HepG2 (cell line): Measurements from ENCODE around the gene FUT6. TPM values are rescaled to one million over a fixed set of nuclear protein-coding genes. Genes with fewer than 3 reads are reported as not detected.

Source experiments
- ATAC-seq: fragments of 200-7000 bp; cut with Tn5 transposase; 3 replicates; pipeline ENCODE4 v1.9.1; 2020; ENCODE audit warnings: mild to moderate bottlenecking, moderate library complexity
- BruUV-seq: library from RNA; stranded (reverse); fragments of 400-500 nt; replicated peaks from 2 replicates; lab custom pipeline; 2021; lab: Mats Ljungman, UMichigan
- CTCF ChIA-PET: fragments of 300-600 bp; formaldehyde crosslinking; extraction: SDS; loops from one replicate; lab custom pipeline; 2021; ENCODE audit warnings: low total read pairs, inconsistent platforms, low intra/inter-chr PET ratio; lab: Yijun Ruan, JAX
- POLR2A ChIA-PET: fragments of 350-600 bp; sonication (Branson Sonifier 250); formaldehyde crosslinking; loops from one replicate; lab custom pipeline; 2020; ENCODE audit warnings: antibody characterized with exemption, inconsistent platforms; lab: Yijun Ruan, JAX
- DNase-seq: peaks from one replicate; pipeline ENCODE4 v3.0.0-alpha.2; 2015; ENCODE audit warnings: low spot score
- FAIRE-seq: peaks from 3 replicates; lab custom pipeline; 2011; peaks lifted over from hg19 to GRCh38; lab: Jason Lieb, UNC
- H2AFZ ChIP-seq: one replicate; pipeline ENCODE4 v1.6.1; 2011; ENCODE audit warnings: low read length, inconsistent platforms
- H3K27ac ChIP-seq: fragments of 300-600 bp; 3 replicates; pipeline ENCODE4 v1.8.0; 2011; ENCODE audit warnings: mixed run types, mild to moderate bottlenecking, mixed read lengths, low read length, inconsistent platforms; ENCODE audit not compliant: insufficient read depth; ENCODE audit errors: extremely low read length
- H3K27me3 ChIP-seq, 2 experiments: fragments of 200-600 bp in 1 of 2; 2 replicates in 1 of 2; 3 replicates in 1 of 2; pipeline versions ENCODE4 v1.6.0 to v1.8.0; 2011; ENCODE audit warnings: low read length in 2 of 2, mild to moderate bottlenecking in 2 of 2, moderate library complexity in 2 of 2, inconsistent platforms in 1 of 2; ENCODE audit not compliant: insufficient read depth in 2 of 2, control insufficient read depth in 1 of 2
- H3K36me3 ChIP-seq, 2 experiments: fragments of 200-600 bp in 1 of 2; replicated peaks in 1 of 2; 2 replicates in 1 of 2; 3 replicates in 1 of 2; pipeline versions ENCODE4 v1.5.1 to v1.8.0; 2011; ENCODE audit warnings: low read length in 2 of 2, inconsistent platforms in 1 of 2; ENCODE audit not compliant: insufficient read depth in 2 of 2, control insufficient read depth in 1 of 2
- H3K4me1 ChIP-seq: 2 replicates; pipeline ENCODE4 v1.5.1; 2012; ENCODE audit warnings: low read length, inconsistent platforms; ENCODE audit not compliant: insufficient read depth
- H3K4me2 ChIP-seq: 2 replicates; pipeline ENCODE4 v1.6.0; 2011; ENCODE audit warnings: low read depth, low read length, inconsistent platforms
- H3K4me3 ChIP-seq, 3 experiments: fragments of 200-600 bp in 1 of 3; sonication (generic), shearing (Covaris generic) in 1 of 3; replicated peaks in 1 of 3; 2 replicates each; pipeline ENCODE4 v1.5.1; 2011 to 2016; ENCODE audit warnings: low read length in 3 of 3, inconsistent platforms in 2 of 3, low read depth in 2 of 3, mild to moderate bottlenecking in 2 of 3, control low read depth in 1 of 3, mixed read lengths in 1 of 3; ENCODE audit not compliant: insufficient read depth in 1 of 3
- H3K79me2 ChIP-seq: one replicate; pipeline ENCODE4 v1.6.1; 2011; ENCODE audit warnings: low read length, inconsistent platforms; ENCODE audit not compliant: insufficient read depth
- H3K9ac ChIP-seq: 2 replicates; pipeline ENCODE4 v1.6.0; 2011; ENCODE audit warnings: mild to moderate bottlenecking, low read depth, low read length, inconsistent platforms; ENCODE audit not compliant: insufficient read depth
- H3K9me3 ChIP-seq: 2 replicates; pipeline ENCODE4 v1.5.1; 2012; ENCODE audit warnings: mild to moderate bottlenecking, low read length
- H4K20me1 ChIP-seq: 2 replicates; pipeline ENCODE4 v1.6.0; 2011; ENCODE audit warnings: inconsistent platforms, mild to moderate bottlenecking, low read length, moderate library complexity; ENCODE audit not compliant: insufficient read depth
- DPF2 ChIP-seq: sonication (generic); formaldehyde crosslinking; IDR thresholded peaks from 2 replicates; pipeline ENCODE4 v1.4.0; 2020; ENCODE audit warnings: mild to moderate bottlenecking, low read depth, missing genetic modification reagents, borderline replicate concordance
- GABPB1 ChIP-seq: IDR thresholded peaks from 2 replicates; pipeline ENCODE4 v1.6.1; 2016; ENCODE audit warnings: mild to moderate bottlenecking, missing genetic modification reagents, moderate library complexity, missing compliant biosample characterization
- HMGA1 ChIP-seq: sonication (generic); formaldehyde crosslinking; conservative IDR thresholded peaks from 2 replicates; pipeline ENCODE4 v1.4.0; 2020; ENCODE audit warnings: missing genetic modification reagents
- KLF12 ChIP-seq: sonication (generic); formaldehyde crosslinking; IDR thresholded peaks from 2 replicates; pipeline ENCODE4 v1.4.0; 2020; ENCODE audit warnings: missing genetic modification reagents, borderline replicate concordance
- MEIS1 ChIP-seq: sonication (generic); formaldehyde crosslinking; IDR thresholded peaks from 2 replicates; pipeline ENCODE4 v1.9.0; 2021; ENCODE audit warnings: mild to moderate bottlenecking, missing genetic modification reagents, moderate library complexity, borderline replicate concordance
- RFXANK ChIP-seq: IDR thresholded peaks from 2 replicates; pipeline ENCODE4 v1.6.1; 2016
- SPEN ChIP-seq: sonication (generic); formaldehyde crosslinking; IDR thresholded peaks from 2 replicates; pipeline ENCODE4 v1.5.1; 2020; ENCODE audit warnings: low read depth, mild to moderate bottlenecking, missing genetic modification reagents
- YEATS4 ChIP-seq: sonication (generic); formaldehyde crosslinking; IDR thresholded peaks from 2 replicates; pipeline ENCODE4 v1.4.0; 2020; ENCODE audit warnings: missing genetic modification reagents, borderline replicate concordance
- ZKSCAN1 ChIP-seq: fragments of 150-350 bp; IDR thresholded peaks from 2 replicates; pipeline ENCODE4 v1.6.1; 2014; ENCODE audit warnings: low read length
- ZNF101 ChIP-seq: sonication (generic); formaldehyde crosslinking; IDR thresholded peaks from 2 replicates; pipeline ENCODE4 v1.4.0; 2020; ENCODE audit warnings: mild to moderate bottlenecking, low read depth, missing genetic modification reagents, borderline replicate concordance
- ZNF558 ChIP-seq: sonication (generic); formaldehyde crosslinking; IDR thresholded peaks from 2 replicates; pipeline ENCODE4 v1.9.0; 2022; ENCODE audit warnings: mild to moderate bottlenecking, missing genetic modification reagents, borderline replicate concordance
- ZNF891 ChIP-seq: sonication (generic); formaldehyde crosslinking; IDR thresholded peaks from 2 replicates; pipeline ENCODE4 v1.5.0; 2020; ENCODE audit warnings: mild to moderate bottlenecking, missing genetic modification reagents
- WGBS: methylation state at CpG from one replicate; pipeline ENCODE4 v1.1.6; 2017; ENCODE audit warnings: low lambda C conversion rate; 5-methylcytosine and 5-hydroxymethylcytosine counted together
- in situ Hi-C: cut with HindIII; loops from 2 replicates; pipeline ENCODE4 v1.10.0; 2017; ENCODE audit warnings: low pct_unique_long_range_greater_than_20kb; ENCODE audit not compliant: extremely low pct_ligation_motif_present
- intact Hi-C: fragments of 100-400 bp; cut with micrococcal nuclease; formaldehyde crosslinking; loops from one replicate; pipeline ENCODE4 v1.10.0; 2022; ENCODE audit not compliant: unreplicated experiment
- polyA plus RNA-seq, 8 experiments: library from polyadenylated mRNA; depleted of rRNA in 3 of 8; stranded (reverse) in 7 of 8; unstranded in 1 of 8; fragments of >200 nt; fragmentation: Illumina TruSeq in 4 of 8; extraction: Trizol in 4 of 8; gene quantifications; 2 replicates each; pipeline versions ENCODE4 v1.2.1 to v1.2.3, GENCODE V29; 2011 to 2016; ENCODE audit warnings: low read depth in 4 of 8, missing spikeins in 1 of 8, mixed read lengths in 1 of 8; ENCODE audit not compliant: insufficient read depth in 1 of 8
- total RNA-seq, 5 experiments: library from RNA; depleted of rRNA; stranded (reverse); fragments of >200 nt; fragmentation: Illumina TruSeq; extraction: Trizol; gene quantifications; 2 replicates each; pipeline ENCODE4 v1.2.3, GENCODE V29; 2016; ENCODE audit warnings: low read depth in 1 of 5
- TF ChIP-seq, protein P1 (sequence below): sonication (generic); formaldehyde crosslinking; IDR thresholded peaks from 2 replicates; pipeline ENCODE4 v1.5.0; 2020; ENCODE audit warnings: mild to moderate bottlenecking, missing genetic modification reagents, borderline replicate concordance
- TF ChIP-seq, protein P2 (sequence below): sonication (generic); formaldehyde crosslinking; IDR thresholded peaks from 2 replicates; pipeline ENCODE4 v1.4.0; 2020; ENCODE audit warnings: missing genetic modification reagents

FUT6 gene
- total and polyA plus RNA-seq, 2 of the 13 experiments (the other 11 are each of a cell fraction or from before 2014, with no cell fraction given): 8.2 to 27.7 TPM

DNA sequence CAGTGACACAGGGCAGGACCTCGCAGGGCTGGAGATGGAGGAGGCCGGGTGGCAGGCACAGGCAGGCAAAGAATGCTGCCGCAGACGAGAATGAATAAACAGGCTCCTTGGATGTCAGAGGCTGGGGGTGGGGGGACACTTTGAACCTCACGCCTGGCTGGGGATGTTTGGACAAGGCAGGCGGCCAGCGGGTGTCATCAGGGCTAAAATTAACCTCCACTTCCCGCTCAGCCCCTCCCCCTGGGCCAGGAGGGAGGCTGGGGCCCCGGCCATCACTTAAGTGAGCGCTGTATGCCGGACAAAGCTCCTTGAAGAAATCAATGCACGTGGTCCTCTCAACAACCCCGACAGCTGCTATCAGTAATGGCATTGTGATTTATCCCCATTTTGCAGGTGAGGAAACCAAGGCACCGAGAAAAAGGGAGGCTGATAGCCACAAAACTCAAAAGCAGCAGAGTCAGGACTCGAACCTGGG is 41.1 kb upstream of the FUT6 start (continued):
- peak; percentile 64; the same call in 1 of the 2 replicates for TF ChIP-seq DPF2 (CRISPR knock-in tag)
- TF ChIP-seq SPEN (CRISPR knock-in tag): peak; percentile 51; the same call in 1 of the 2 replicates
- TF ChIP-seq ZNF101 (CRISPR knock-in tag): no peak
- TF ChIP-seq GABPB1 (CRISPR knock-in tag): peak; percentile 44; the same call in 1 of the 2 replicates
- no peak for TF ChIP-seq RFXANK (CRISPR knock-in tag)
- no peak for TF ChIP-seq ZNF891
- TF ChIP-seq MEIS1: no peak; the same call in 1 of the 2 replicates
- TF ChIP-seq ZNF558: peak; percentile 65; the same call in 1 of the 2 replicates
- TF ChIP-seq, protein P1, sequence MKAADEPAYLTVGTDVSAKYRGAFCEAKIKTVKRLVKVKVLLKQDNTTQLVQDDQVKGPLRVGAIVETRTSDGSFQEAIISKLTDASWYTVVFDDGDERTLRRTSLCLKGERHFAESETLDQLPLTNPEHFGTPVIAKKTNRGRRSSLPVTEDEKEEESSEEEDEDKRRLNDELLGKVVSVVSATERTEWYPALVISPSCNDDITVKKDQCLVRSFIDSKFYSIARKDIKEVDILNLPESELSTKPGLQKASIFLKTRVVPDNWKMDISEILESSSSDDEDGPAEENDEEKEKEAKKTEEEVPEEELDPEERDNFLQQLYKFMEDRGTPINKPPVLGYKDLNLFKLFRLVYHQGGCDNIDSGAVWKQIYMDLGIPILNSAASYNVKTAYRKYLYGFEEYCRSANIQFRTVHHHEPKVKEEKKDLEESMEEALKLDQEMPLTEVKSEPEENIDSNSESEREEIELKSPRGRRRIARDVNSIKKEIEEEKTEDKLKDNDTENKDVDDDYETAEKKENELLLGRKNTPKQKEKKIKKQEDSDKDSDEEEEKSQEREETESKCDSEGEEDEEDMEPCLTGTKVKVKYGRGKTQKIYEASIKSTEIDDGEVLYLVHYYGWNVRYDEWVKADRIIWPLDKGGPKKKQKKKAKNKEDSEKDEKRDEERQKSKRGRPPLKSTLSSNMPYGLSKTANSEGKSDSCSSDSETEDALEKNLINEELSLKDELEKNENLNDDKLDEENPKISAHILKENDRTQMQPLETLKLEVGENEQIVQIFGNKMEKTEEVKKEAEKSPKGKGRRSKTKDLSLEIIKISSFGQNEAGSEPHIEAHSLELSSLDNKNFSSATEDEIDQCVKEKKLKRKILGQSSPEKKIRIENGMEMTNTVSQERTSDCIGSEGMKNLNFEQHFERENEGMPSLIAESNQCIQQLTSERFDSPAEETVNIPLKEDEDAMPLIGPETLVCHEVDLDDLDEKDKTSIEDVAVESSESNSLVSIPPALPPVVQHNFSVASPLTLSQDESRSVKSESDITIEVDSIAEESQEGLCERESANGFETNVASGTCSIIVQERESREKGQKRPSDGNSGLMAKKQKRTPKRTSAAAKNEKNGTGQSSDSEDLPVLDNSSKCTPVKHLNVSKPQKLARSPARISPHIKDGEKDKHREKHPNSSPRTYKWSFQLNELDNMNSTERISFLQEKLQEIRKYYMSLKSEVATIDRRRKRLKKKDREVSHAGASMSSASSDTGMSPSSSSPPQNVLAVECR: peak; percentile 66; the same call in 1 of the 2 replicates
- TF ChIP-seq, all 625 proteins: peak for 220

DNA sequence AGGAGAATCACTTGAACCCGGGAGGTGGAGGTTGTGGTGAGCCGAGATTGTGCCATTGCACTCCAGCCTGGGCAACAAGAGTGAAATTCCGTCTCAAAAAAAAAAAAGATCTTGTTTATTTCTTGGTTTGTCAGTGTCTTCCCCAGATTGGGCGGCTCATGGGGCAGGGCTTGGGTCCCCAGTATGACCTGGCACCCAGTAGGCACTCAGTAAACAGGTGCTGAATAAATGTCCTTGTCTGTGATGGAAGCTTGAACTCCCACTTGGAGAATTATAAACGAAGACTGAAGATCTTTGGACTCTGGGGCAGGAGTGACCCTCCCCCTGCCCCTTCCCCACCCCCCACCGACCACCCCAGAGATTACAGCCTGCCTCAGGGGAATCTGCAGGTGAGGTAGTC is 40.7 kb upstream of the FUT6 start:
- Histone ChIP-seq H2AFZ (no peak overlapping the region), H3K79me2 (no peaks in the 10 kb centered on the region), H3K9ac (peak overlapping the region; percentile 39; the same call in 1 of the 2 replicates), H3K9me3 (no peaks in the 10 kb centered on the region), H3K27me3 (no peaks in the 10 kb centered on the region), H3K27ac (peak overlapping the region; percentile 84), H4K20me1 (no peaks in the 10 kb centered on the region), H3K4me2 (peak overlapping the region; percentile 59), H3K4me1 (peaks cover 92% of the 10 kb centered on the region), H3K36me3 (no peaks in the 10 kb centered on the region), H3K4me3 (no peak overlapping the region)
- DNase-seq (no peak), FAIRE-seq (peak; percentile 15), ATAC-seq (peak; percentile 27)
- TF ChIP-seq HMGA1 (CRISPR knock-in tag): no peak
- TF ChIP-seq YEATS4 (CRISPR knock-in tag): 0 out of 2 replicates have a peak, but pooled peaks have one; percentile 1
- peak; percentile 96 for TF ChIP-seq ZKSCAN1
- 0 out of 2 replicates have a peak, but pooled peaks have one; percentile 3 for TF ChIP-seq KLF12 (CRISPR knock-in tag)
- TF ChIP-seq, protein P2, sequence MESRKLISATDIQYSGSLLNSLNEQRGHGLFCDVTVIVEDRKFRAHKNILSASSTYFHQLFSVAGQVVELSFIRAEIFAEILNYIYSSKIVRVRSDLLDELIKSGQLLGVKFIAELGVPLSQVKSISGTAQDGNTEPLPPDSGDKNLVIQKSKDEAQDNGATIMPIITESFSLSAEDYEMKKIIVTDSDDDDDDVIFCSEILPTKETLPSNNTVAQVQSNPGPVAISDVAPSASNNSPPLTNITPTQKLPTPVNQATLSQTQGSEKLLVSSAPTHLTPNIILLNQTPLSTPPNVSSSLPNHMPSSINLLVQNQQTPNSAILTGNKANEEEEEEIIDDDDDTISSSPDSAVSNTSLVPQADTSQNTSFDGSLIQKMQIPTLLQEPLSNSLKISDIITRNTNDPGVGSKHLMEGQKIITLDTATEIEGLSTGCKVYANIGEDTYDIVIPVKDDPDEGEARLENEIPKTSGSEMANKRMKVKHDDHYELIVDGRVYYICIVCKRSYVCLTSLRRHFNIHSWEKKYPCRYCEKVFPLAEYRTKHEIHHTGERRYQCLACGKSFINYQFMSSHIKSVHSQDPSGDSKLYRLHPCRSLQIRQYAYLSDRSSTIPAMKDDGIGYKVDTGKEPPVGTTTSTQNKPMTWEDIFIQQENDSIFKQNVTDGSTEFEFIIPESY (CRISPR knock-in tag): 0 out of 2 replicates have a peak, but pooled peaks have one; percentile 12
- WGBS: 16% methylated on average over 4 of the region's 6 CpGs
- POLR2A ChIA-PET: interaction anchor here (0.8 to 3.1 kb wide), 8 partner anchors 9 to 160 kb away, joined by 3 to 37 read pairs (median 6); partner anchors contain the start of genes CATSPERD, FUT5, FUT6 and LONP1
- intact Hi-C loops: no loop called here
- BruUV-seq: no TSS peak
- CTCF ChIA-PET: no interaction called here
- in situ Hi-C loops: no loop called here
